ENCODE measurements around the gene NOTCH3. TPM values are rescaled to one million over a fixed set of nuclear protein-coding genes. Genes with fewer than 3 reads are reported as not detected.

The NOTCH3 gene
- total and polyA plus RNA-seq, 12 donors, result 18.7 to 45.5 (median 31.9) TPM

GRCh38 chr19:15227261-15227660 is 26.5 kb upstream of the NOTCH3 start:
- Histone ChIP-seq H3K27me3 (peaks cover 0 to 36% (median 10%) of the 10 kb centered on the region in 7 donors), H3K9me3 (no peaks in the 10 kb centered on the region), H3K36me3 (no peaks in the 10 kb centered on the region), H3K4me3 (no peak overlapping the region), H3K27ac (peak overlapping the region in 4 of 10 donors; percentile 35 to 87 (median 73)), H3K4me1 (peaks cover 6 to 31% (median 27%) of the 10 kb centered on the region in 9 donors)
- TF ChIP-seq CTCF (IDR thresholded peaks at IDR 0.05), result no peak
- DNase-seq, result no peak
- intact Hi-C loops (cut with DNase I), result no loop called here
- WGBS, 2 donors, result 92 to 94% methylated on average over 7 of the region's 7 CpGs
- ATAC-seq, result no peak

- DNase-seq, result peak; percentile 47 to 60
Observed at GRCh38 chr19:15225760-15226159, 25.0 kb upstream of the NOTCH3 start.

GRCh38 chr19:15223649-15224361 is 23.0 kb upstream of the NOTCH3 start:
- ATAC-seq (peak in 7 of 8 donors; percentile 5 to 49 (median 20)), DNase-seq (no peak)
- H3K9me3 ChIP-seq, result no peaks in the 10 kb centered on the region
- H3K4me3 ChIP-seq, result peak overlapping the region; percentile 30 to 92 (median 67)
- WGBS, 2 donors, result 11% methylated on average over 49 to 51 of the region's 51 CpGs
- peak overlapping the region in 9 of 10 donors; percentile 72 to 87 (median 81) for H3K27ac ChIP-seq
- peaks cover 0 to 30% (median 0%) of the 10 kb centered on the region in 7 donors for H3K27me3 ChIP-seq
- peaks cover 2 to 34% (median 19%) of the 10 kb centered on the region in 9 donors for H3K4me1 ChIP-seq
- no peaks in the 10 kb centered on the region for H3K36me3 ChIP-seq
- intact Hi-C loops (cut with DNase I), result no loop called here
- TF ChIP-seq CTCF (IDR thresholded peaks at IDR 0.05), result no peak

More at GRCh38 chr19:15225760-15226159, 25.0 kb upstream of the NOTCH3 start:
- whole genome bisulfite sequencing, 2 donors, result 68 to 85% methylated on average over 7 of the region's 7 CpGs
- peaks cover 2 to 30% (median 19%) of the 10 kb centered on the region in 9 donors for H3K4me1 ChIP-seq
- H3K4me3 ChIP-seq, result no peak overlapping the region
- peak in 4 of 8 donors; percentile 6 to 29 (median 15) for ATAC-seq
- intact Hi-C loops (cut with DNase I), result no loop called here
- peaks cover 0 to 33% (median 0%) of the 10 kb centered on the region in 7 donors for H3K27me3 ChIP-seq
- H3K9me3 ChIP-seq, result no peaks in the 10 kb centered on the region
- no peaks in the 10 kb centered on the region for H3K36me3 ChIP-seq
- H3K27ac ChIP-seq, result peak overlapping the region in 9 of 10 donors; percentile 35 to 87 (median 59)
- TF ChIP-seq CTCF (IDR thresholded peaks at IDR 0.05), result no peak

GRCh38 chr19:15222738-15223648 is 22.2 kb upstream of the NOTCH3 start:
- 1% methylated on average over 48 of the region's 48 CpGs for WGBS, 2 donors
- H3K36me3 ChIP-seq, result no peaks in the 10 kb centered on the region
- H3K9me3 ChIP-seq, result no peaks in the 10 kb centered on the region
- H3K4me3 ChIP-seq, result peak overlapping the region; percentile 30 to 92 (median 67)
- ATAC-seq (peak; percentile 93 to 98 (median 96)), DNase-seq (peak; percentile 93 to 94)
- peaks cover 2 to 34% (median 19%) of the 10 kb centered on the region in 9 donors for H3K4me1 ChIP-seq
- TF ChIP-seq CTCF (IDR thresholded peaks at IDR 0.05), result no peak
- H3K27ac ChIP-seq, result peak overlapping the region in 9 of 10 donors; percentile 72 to 87 (median 81)
- intact Hi-C loops (cut with DNase I), result no loop called here
- H3K27me3 ChIP-seq, result peaks cover 0 to 30% (median 0%) of the 10 kb centered on the region in 7 donors

Data from heart right ventricle (tissue), 16 donors.